HG03521 (cell line): ENCODE data around the gene RELN.
"Not testable (repeated sequence)": the region's sequence is repeated elsewhere in the genome, so short reads cannot be mapped to it uniquely, and the experiment has no call there.

ENCODE experiments used
- ATAC-seq: cut with Tn5 transposase; IDR thresholded peaks from one replicate; pipeline ENCODE4 v1.9.1; 2021; ENCODE audit warnings: mild to moderate bottlenecking, moderate library complexity; ENCODE audit not compliant: unreplicated experiment

RELN gene

DNA sequence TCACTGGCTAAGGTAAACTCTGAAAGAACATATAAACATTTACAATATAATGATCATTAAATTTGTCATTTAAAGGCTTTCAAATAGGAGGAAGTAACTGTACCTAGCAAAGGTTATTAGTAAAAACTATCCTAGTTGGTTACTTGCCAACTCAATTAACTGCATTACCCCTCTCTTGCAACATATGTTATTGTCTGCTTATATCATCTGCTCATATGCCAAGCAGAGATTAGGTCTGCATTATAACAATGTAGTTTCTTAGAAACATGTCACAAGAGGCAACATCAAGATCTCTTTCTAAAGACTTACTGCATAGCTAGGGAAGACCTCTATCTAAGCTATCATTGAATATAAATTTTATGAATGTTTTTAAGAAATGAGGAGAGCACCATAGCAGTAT lies 132.5 kb downstream of the RELN start:
- no peak for ATAC-seq

DNA sequence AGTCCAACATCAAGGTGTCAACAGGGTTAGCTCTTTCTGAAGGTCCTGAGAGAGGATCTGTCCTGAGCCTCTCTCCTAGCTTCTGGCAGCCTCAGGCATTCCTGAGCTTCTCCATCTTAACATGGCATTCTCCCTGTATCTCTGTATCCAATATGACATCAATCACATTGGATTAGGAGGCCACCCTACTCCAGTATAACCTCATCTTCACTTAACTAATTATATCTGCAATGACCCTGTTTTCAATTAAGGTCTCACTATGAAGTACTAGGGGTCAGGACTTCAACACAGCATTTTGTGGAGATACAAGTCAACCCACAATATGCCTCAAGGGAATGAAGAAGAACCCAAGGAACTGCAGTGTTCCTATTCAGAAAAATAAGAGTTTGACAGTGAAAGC lies 133.8 kb downstream of the RELN start:
- no peak for ATAC-seq

DNA sequence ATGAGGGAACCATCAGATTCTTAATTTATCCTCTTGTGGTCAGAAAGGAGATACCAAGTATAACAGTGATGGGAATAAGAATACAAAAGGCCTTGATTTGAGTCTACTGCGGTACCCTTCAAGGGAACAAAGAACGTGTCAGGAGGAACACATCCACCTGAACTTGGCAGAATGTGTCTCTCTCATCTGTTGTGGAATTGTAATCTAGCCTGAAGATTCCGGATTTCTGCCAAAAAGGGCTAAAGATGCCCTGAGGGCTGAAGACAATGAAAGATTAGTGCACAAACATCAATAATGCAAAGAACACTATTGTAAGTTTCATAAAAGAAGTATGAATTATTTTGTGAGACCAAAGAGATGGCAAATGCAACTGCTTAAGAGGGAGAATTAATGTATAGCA lies 134.8 kb downstream of the RELN start:
- ATAC-seq: no peak

DNA sequence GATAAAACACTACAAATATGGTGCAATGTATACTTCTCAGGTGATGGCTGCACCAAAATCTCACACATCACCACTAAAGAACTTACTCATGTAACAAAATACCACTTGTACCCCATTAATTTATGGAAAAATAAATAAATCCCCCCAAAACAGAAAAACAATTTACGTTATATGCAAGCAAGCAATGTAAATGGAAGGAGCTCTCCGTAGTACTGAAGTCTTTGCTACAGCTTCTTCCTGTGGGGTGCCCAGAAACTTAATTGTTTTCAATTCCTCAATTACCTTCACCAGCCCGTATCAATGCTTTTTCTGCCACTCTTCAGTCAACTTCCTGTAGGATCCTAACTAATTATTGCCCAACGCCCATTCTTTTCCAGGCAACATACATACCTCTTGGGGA lies 138.1 kb downstream of the RELN start:
- ATAC-seq: no peak

DNA sequence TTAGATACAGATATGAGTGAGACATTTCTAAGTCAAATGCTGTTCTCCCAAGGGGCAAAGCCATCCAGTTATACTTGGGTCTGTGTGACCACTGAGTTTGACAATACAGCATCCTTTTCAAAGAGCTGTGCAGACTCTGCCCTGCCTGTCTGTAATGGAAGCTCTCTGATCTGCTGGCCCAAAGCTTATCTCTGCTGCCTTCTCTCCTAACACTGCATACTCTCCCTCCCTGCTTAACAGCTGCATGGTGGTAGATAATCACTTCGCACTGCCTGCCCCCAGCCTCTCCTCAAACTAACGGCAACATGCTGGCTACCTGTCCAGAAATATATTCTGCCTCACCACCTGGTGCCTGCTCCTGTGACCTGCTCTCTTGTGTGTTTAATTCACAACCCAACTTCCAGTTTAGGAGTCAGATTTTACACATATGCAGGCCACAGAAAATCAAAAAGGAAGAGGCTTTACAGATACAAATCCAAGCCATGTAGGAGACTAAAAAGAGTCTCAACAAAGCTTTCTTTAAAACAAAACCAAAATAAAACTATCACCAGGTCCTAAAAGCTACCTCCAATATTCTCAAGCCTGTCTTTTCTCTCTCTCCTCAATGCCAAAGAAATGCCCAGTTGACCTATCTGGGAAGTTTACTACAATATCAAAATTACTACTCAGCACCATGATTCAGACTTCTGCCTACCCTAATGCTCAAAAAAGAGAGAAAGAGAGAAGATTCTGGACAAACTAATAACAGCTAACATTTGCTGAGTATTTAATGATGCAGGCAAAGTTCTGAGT lies 145.6 kb downstream of the RELN start:
- no peak for ATAC-seq

DNA sequence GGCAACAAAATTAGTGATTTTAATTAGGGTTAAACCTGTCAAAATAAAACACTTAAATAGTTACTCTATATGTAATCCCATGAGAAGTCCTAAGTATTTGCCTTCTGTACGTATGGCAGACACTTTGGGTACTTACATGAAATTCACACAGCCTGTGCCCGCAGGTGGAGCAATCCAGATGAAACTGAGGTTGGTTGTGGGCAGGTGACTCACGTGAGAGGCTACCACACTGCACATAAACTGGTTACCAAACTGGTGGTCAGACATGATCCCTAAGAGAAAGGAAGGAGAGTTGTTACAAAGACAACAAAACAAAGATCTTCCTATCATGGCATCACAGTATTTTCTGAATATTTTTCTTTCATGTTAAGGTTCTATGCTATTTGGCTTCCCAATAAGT lies 156.1 kb downstream of the RELN start:
- no peak for ATAC-seq

DNA sequence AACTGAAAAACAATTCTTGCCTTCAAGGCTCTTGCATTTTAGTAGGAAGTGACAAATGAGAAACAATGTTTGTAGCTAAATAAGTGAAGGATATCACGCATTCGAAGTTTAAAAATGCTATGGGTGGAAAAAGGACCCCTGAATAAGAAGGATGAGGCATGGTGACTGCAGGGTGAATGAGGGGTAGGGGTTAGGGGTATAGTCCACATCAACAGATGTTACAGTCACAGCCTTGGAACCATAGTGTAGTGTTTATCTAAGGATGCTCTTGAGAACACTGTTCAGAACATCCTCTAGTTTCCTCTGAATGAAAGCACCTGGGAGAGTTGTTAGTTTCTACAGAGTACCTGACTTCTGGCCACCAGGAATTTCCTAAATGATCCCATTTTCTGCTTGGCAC lies 157.0 kb downstream of the RELN start:
- no peak for ATAC-seq

DNA sequence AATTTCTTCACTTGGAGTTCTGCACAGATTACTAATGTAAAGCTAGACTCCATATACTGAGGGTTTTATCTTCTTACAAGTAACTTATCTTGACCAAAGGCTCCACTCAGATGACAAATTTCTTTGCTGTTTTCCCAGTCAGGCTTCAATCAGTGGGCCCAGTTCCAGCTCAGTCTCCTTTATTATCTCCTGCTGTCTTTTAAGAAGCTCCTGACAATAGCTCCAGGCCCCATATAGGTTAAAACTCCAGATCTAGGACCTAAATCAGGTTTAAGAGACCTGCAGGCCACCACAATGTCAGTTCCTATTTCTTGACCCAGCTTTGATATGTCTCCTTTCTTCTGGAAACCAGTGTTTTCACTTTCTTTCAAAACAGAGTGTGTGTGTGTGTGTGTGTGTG lies 165.2 kb downstream of the RELN start:
- ATAC-seq: no peak

DNA sequence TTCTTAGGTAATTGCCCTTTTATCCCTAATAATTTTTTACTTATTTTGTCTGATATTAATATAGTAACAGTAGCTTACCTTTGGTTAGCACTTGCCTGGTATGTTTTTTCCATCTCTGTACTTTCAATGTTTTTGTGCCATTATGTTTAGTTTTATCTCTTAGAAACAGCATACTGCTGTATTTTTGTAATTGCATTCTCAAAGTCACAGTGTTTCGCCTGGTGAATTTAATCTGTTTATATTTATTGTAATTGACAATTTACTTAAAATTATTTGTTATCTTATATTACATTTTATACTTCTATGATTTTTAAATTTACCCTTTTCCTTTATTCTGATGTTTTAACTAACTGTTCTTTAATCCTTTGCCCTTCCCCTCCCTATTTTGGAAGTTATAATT lies 166.4 kb downstream of the RELN start:
- ATAC-seq: no peak

DNA sequence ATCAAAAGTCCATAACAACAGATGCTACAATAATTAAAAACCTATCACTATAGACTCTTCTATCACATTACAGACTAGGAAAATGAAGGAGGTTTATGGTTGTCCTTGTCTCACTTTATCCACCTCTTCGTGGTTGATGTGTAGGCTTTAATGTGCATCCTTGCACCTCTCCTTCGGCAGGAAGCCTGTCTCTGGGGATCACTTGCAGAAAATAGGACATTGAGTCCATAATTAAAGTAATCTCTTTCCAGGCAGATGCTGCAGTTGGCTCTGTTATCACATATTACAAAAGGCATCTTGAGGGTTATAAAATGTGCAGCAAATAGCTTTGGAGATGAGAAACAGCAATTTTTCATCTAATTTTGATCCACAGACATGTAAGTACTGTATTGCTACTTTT lies 168.4 kb downstream of the RELN start:
- no peak for ATAC-seq

DNA sequence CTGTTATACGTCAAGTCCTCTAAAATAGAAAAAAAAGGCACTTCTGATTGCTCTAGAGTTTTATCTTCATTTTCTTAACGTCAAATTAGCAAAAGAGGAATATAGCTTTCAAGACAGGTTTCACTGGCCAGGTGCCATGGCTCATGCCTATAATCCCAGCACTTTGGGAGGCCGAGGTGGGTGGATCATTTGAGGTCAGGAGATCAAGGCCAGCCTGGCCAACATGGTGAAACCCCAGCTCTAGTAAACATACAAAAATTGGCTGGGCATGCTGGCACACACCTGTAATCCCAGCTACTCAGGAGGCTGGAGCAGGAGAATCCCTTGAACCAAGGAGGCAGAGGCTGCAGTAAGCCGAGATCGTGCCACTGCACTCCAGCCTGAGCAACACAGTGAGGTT lies 173.5 kb downstream of the RELN start:
- ATAC-seq: not testable (repeated sequence)

DNA sequence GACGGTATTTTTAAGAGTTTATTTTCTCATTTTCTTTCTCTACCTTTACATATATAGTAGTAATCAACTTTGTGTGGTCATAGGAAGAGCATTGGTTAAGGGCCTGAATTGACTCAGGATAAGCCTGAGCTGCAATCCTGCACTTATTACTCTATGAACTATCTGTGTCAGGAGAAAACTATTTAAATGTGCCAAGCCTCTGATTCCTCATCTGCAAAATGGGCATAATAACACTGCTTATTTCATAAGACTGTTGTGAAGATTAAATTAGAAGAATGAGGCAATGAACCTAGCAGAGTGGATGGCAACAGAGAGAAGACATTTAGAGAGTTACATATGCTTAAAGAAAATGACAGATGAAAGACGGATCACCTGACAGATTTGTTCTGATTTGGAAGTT lies 175.5 kb downstream of the RELN start:
- ATAC-seq: no peak

DNA sequence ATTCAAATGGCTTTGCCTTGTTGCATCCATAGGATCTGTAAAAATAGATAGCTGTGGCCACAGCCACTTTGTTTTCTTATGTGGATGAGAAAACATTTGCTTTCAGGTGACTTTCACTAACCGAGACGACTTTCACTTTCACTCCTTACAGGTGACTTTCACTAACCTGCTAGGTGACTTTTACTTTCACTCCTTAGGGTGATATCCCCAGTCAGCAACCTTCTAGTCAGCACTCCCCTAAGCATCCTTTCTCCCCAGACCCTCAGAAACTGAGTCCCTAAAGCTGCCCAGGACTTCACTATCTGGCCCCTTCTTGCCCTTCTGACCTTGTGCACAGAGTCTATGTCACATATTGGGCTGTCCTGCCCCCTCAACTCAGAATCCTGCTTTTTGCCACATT lies 177.5 kb downstream of the RELN start:
- no peak for ATAC-seq

DNA sequence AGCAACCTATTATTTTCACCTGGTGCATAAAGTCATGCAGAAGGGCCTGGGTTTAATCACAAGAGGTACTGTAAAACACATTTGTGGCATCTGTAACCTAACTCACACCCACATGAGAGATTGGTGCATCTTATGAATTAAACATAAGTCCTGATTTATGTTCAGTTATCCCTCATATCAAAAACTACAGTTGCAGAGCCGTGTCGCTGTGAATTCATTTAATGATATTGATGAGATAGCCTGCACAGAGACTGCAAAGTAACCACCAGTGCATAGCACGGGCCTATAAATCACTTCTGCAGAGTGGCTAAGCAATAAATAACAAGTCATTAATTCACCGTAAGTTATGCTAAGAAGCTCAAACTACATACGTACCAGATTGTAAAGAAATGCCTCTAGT lies 178.2 kb downstream of the RELN start:
- no peak for ATAC-seq

DNA sequence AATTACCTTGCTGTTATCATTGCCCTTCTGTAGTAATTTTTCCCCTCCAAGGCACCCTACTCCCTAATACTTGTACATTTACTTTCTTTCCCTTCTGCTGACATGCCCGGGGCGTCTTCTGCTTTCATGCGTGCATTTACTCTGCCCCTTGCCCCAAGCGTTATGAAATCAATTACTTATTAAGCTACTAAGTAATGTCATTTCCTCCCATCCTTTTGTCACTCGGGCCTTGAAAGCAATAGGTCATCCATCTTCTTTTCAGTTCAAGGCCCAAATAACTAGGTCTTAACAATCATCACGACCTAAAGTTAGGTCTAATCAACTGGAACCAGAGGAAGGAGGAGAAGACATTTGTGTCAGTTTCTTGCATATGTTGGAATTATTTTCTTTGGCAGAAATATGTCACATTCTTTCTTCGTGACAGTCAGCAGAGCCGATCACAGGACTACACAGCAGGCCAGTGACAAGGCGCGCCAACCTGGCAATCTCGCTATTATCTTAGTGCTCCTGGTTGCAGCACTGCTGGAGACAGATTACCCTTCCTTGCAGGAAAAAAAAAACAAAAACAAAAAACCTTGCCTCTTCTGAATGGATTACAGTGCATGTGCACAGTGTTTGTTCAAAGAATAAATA lies 179.2 kb downstream of the RELN start:
- no peak for ATAC-seq

DNA sequence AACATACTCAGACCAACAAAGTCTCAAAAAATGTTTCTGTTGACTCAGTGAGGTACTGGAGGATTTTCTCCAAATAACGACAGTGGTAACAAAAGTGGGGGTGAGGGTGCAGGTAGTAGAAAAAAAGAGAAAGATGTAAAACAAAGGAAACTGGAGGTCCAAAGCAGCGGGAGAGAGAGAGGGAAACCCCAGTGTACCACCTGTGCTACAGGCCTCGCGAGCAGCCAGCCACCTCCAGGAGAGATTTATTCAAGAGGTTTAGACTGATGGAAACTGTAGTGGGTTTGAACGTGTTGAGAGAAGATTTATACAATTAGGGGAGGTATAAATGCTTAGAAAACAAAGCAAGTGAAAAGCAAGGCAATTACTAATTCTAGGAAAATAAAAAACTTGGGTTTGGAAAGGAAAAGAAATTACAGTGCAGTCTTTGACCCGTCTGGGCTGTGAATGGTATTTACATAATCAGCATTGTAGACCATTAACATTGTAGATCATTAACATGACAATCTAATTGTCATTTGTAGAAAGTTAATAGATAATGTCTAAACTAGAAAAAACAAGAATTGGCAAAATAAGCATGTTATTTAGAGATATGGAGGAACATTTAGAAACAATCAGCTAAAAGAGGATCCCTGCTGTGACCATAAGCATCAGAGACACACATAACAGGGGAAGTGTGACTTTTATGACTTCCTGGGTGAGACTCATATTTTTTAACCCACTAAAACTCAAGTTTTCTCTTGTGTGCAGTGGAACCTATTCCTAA lies 180.0 kb downstream of the RELN start:
- ATAC-seq: no peak

DNA sequence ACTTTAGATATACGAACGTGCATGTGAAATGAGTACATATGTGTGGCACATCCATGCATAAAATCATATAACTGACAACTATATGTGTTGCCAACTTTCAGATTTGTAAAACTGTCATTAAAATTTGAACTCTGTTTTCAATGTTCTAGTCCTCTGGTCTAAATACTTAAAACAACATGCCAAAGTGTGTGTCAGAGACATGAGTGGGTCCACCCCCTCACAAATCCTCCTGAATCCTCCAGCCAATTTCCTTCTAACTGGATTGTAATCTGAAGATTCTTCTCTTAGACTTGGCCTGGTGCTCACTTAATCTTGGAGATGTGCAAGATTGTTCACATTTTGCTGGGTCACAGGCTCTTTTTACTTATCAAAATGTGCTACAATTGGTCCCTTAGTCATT lies 184.1 kb downstream of the RELN start:
- no peak for ATAC-seq

DNA sequence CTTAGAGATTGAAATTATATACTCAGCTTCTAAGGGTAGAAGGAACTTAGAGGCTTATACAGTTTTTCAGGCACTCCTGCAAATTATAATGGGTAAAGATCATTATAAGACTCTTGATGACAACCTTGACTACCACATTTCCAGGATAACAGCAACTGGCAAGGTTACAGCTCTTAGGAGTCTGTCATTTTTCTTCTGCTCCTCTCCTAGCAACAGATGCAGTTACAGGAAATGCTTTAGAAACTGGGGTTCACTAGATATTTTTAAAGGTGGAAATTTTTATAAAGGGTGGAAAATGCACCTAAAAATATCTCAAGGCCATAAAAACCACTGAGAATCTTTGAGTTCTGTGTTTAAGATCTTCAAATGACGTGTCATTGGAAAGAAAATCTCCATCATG lies 185.8 kb downstream of the RELN start:
- ATAC-seq: no peak

DNA sequence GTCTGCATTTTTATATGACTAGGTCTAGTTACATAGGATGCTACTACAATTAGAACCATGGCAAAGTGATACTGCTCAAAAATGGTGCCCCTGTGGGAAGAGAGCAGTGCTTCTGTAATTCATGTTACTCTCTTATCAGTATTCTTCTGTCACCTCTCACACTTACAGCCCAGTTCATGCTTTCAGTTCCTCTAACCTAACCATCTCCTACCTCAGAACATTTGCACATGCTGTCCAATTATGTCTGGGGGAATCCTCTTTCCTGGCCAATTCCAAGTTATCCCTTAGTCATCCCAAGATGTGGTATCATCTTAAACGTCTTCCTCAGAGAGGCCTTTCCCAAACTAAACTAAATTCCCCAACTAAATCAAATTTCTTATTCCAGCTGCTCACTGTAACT lies 190.2 kb downstream of the RELN start:
- ATAC-seq: no peak

DNA sequence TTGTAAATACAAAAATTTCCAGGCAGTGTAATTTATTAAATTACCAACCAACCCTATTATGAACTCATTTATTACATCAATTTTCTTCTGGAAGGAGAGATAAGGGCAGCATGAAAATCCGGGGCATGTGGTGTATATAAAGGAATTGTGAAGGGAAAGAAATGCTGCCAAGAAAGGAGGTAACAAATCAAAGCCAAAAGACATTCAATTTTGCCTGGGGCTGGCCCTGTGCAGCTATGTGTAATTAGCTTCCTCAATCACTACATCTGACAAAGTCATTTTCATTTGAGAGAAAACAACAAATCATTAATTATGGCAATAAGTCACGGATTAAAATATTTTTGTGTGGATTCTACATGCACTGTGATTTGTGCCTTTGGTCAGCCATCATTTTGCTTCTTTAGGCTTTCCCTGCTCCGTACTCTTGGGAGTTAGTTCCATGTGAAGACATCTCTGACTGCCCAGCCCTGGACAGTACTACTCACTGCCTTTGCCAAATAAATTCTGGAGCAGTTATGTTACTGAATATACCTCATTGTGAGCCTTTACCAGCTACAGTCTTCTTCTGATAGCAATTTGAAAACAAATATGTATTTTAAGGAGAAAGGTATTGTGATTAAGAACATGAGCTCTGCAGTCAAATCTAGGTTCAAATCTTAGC lies 191.7 kb downstream of the RELN start:
- no peak for ATAC-seq

DNA sequence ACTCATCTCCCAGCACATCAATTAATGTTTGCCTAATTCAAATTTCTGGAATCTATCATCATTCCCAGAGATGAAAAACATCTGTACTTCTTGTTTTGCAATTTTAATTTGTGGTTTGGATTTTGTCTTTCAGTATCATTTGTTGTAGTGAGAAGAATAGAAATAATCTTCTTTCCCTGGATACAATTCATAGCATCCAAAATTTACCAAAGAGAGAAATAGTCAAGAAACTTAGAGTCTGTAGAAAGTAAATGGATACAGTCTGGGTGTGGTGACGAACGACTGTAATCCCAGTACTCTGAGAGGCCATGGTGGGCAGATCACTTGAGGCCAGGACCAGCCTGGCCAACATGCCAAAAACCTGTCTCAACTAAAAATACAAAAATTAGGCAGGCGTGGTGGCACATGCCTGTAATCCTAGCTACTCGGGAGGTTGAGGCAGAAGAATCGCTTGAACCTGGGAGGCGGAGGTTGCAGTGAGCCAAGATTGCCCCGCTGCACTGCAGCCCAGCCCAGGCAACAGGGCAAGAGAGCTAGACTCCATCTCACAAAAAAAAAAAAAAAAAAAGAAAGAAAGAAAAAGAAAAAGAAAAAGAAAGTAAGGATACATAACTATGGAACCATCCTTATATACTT lies 193.0 kb downstream of the RELN start:
- no peak for ATAC-seq
